Measurements from ENCODE around the gene ZNF646.

DNA sequence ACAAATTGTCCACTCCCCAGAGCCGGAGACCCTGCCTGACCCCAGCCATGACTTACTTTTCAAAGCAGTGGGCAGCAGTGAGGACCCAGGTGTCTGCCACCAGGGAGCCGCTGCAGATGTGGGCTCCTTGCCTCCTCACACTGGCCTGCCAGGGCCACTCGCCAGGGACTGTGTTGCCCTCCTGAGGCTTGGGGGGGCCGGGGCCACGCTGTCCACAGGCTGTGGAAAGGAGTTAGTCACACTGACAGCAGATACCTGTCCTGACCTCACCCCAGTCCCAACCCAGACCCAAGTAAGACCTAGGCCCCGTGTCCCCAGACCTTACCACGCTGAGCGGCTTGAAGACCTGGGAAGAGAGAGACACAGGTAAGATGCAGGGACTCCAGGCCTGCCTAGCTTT is 13.3 kb downstream of the ZNF646 start:
- no peak for TF ChIP-seq POLR2A (IDR thresholded peaks at IDR 0.05)
- no peak for TF ChIP-seq POLR2AphosphoS5 (IDR thresholded peaks at IDR 0.05)
- TF ChIP-seq, protein P1, sequence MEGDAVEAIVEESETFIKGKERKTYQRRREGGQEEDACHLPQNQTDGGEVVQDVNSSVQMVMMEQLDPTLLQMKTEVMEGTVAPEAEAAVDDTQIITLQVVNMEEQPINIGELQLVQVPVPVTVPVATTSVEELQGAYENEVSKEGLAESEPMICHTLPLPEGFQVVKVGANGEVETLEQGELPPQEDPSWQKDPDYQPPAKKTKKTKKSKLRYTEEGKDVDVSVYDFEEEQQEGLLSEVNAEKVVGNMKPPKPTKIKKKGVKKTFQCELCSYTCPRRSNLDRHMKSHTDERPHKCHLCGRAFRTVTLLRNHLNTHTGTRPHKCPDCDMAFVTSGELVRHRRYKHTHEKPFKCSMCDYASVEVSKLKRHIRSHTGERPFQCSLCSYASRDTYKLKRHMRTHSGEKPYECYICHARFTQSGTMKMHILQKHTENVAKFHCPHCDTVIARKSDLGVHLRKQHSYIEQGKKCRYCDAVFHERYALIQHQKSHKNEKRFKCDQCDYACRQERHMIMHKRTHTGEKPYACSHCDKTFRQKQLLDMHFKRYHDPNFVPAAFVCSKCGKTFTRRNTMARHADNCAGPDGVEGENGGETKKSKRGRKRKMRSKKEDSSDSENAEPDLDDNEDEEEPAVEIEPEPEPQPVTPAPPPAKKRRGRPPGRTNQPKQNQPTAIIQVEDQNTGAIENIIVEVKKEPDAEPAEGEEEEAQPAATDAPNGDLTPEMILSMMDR (IDR thresholded peaks at IDR 0.05) = no peak

All from upper lobe of left lung (tissue), 4 donors.